GM18505 (cell line): ENCODE data around the gene COL27A1.

Experiments used
- ATAC-seq: cut with Tn5 transposase; IDR thresholded peaks from one replicate; pipeline ENCODE4 v1.9.1; 2021; ENCODE audit not compliant: unreplicated experiment
- POLR2A ChIP-seq: IDR thresholded peaks from 4 replicates; pipeline ENCODE4 v1.6.1; 2011; ENCODE audit warnings: borderline replicate concordance; ENCODE audit not compliant: insufficient read depth, insufficient read length; ENCODE audit errors: extremely low read depth

The COL27A1 gene

DNA sequence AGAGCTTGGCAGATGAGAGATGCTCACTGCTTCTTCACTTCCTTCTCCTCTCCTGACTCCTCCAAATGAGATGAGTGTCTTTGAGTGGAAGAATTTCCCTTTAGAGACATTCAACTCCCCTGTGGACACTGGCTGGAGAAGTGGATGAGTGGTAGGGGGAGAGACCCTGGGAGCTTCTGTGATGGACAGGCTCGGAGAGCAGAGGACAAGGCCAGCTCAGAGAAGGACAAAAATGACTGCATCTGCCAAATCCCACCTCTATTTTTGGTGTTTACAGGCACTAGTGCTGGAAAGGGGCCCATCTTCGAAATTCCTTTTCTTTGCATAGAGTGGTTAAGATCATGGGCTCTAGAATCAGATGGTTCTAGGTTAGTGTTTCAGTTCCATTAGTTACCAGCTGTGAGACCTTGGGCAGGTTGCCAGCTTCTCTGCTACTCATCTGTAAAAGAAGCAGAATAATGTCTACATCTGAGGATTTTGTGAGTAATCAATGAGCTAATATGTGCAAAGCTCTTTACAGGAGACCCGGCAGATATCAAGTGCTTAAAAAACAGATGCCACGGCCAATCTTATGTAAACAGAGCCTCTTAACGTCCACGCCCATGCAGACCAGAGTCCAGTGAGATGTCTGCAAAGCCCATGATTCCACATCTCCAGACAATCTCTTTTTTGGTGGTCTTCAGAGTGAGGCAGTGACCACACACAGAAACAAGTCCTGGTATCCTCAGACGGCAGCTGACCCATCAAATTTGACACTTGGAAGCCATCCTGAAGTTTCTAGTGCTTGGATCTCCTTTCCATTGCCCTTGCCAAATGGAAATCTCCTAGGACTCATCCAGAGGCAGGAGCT lies 13.6 kb upstream of the COL27A1 start:
- no peak for TF ChIP-seq POLR2A

DNA sequence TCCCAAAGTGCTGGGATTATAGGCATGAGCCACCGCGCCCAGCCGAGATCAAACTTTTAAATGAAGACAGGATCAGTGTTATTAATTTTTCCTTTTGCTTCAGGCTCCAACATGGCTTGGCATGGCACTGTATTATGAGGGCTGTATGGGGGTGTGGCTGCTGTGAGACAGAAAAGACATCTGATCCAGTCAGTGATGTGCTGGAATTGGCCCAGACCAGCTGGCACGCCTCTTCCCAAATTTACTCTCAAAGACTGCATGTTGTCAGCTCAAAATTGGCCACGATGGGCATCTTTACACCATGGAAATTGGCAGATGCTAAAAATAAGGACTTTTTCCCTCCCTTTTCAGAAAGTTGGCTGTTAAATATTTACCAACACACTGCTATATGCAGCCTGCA lies 12.1 kb upstream of the COL27A1 start:
- no peak for ATAC-seq
- no peak for TF ChIP-seq POLR2A

More for the DNA sequence above, 13.6 kb upstream of the COL27A1 start:
- no peak for ATAC-seq

DNA sequence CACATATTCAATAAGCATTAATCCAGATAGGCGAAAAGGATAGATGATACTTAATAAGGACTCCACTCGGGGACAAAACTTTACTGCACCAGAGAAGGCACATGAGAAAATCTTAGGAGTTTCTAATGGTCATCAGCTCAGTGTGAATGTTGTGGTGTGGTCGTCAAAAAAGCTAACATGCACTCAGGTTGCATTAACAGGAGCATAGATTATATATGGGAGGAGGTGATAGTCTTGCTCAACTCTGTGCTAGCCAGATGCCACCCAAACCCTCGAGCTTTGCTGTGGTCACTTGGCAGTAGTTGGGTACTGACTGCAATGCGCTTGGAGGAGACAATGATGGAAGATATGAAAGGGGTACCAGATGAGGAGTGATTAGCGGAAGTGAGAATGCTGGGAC lies 8.6 kb upstream of the COL27A1 start:
- TF ChIP-seq POLR2A = no peak
- ATAC-seq = no peak

DNA sequence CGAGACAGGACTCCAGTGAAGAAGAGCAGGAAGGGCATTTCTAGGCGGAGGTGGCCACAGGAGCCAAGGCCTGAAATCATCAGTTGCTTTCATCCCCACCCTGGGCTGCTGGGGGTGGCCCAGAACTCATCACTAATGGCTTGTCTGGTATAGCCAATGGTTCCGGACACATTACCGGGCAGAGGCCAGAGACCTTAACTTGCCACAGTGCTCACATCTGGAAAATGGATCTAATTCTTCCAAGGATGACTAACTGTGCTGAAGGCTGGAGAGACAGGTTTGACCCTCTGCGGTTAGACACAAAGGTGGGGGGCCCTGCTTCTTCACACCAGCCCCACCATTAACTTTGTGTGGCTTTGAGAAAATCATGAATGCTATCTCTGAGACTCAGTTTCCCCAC lies 6.2 kb upstream of the COL27A1 start:
- TF ChIP-seq POLR2A = no peak
- ATAC-seq = no peak

DNA sequence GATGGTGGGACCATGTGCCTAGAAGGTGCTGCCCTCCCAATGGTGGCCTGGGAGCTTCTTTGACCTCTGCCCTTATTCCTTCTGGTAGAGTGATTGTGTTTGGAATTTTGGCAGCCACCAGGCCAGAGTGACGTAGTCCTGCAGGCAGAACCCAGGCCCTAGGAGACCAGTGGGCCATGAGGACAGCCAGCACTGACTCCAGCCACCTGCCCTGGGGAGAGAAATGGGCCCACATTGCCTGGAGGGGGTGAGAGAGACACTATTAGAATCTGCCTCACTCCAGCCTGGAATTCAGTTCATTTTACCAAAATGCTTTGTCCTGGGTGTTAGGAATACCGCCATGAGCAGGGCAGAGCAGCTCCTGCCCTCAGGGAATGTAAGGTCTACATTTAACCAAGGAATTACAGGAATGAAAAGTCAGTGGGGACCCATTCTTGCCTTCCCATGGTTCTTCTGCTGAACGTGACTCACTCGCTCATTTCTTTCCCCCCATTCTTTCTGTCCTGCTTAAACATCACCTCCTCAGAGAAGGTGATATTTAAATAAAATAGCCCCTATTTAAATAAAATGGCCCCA lies 5.5 kb upstream of the COL27A1 start:
- TF ChIP-seq POLR2A = no peak
- ATAC-seq = no peak

DNA sequence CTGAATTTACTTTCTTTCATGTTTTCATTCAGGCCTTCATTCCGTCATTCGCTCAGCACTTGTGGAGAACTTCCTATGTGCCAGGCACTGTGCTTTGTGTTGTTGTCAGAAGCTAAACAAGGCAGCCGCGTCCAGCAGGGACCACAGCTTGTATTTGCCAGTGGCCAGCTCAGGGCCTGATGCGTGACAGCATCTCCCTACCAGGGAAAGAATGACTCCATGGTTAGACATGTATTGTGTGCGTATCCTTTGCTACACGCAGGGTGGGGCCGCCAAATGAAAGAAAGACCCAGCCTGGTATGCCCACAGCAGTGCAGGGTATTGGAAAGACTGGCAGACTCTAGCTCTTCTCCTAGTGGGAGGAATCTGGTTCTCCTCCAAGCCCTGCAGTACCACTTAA lies 4.7 kb upstream of the COL27A1 start:
- TF ChIP-seq POLR2A = no peak
- no peak for ATAC-seq

DNA sequence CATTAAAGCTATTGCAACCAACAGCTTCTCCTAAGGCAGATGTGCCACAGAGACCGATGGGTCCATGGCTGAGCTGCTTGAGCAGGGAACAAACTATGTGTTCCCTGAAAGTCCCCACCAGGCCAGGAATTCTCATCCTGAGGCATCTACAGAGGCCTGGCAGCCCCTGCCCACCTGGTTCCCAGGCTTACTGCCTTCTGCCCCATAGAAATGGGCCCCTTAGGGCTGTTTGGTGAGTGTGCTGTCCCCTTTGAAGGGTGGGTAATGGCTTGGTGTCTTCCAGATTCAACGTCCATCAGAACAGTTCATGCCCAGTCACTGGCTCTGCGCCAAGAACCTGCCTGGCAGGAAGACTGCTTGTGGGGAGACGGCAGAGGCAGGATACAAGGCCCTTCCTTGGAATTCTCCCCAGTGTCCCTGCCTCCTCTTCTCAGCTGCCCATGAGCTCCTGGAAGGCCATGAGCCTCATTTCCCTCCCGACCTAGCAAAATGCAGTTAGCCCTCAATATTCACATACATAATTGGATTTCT lies 3.8 kb upstream of the COL27A1 start:
- ATAC-seq = no peak
- TF ChIP-seq POLR2A = no peak

DNA sequence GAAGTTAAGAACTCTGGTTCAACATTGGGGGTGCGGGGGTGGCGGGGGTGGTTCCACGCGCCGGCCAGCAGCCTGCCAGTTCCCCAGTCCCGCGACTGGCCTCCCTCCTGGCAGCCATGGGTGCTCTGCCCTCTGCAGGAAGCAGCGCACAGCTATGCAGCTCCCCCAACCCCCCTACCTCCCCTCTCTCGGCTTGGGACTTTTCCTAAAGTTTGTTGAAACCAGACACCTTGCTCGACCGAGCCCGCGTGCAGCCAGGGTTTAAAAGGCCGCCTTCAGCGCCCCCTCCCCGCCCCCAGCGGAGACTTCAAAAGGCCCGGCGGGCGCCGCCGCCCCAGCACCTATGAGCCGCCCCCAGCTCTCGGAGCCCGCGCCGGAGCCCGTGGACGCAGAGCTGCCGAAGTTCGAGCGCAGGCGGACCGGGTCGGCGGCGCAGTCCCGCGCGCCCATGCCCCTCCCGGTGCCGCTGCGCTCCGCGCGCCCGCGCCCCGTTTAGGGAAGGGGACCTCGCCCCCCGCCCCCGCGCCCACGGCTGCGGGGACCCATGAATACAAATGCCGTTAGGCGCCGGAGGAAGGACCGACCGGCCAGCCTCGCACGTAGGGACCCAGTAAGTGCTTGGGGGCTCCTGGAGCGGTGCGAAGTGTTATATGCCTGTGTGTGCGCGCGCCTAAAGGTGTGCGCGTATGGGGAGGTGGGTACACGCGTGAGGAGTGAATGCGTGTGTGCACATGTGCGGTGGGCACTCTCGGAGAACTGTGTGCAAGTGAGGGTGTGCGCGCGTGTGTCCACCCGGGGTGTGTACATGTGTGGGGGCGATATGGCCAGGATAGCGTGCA lies 1.4 kb upstream of the COL27A1 start:
- no peak for ATAC-seq
- TF ChIP-seq POLR2A = no peak

DNA sequence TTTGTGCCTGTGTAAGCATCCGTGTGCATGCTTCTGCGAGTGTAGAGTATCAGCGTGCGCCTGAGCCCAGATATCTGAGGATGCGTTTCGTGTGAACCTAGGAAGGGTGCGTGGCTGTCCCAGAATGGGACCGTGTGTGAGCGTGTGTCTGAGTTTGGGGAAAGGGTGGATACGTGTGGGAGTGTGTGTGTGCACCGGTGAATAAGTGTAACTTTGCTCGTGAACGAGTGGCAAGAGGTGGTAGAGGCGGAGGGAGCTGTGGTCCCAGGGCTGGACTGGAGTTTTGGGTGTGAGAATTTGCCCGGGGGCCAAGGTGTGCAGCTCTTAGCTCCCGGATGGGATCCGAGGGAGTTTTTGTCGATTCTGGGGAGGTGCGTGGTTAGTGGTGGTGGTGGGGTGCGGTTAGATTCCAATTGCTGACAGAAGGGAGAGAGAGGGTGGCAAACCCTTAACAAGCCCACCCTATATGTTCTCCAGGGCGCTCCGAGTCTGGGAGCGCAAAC lies 686 bp upstream of the COL27A1 start:
- TF ChIP-seq POLR2A = no peak
- no peak for ATAC-seq

DNA sequence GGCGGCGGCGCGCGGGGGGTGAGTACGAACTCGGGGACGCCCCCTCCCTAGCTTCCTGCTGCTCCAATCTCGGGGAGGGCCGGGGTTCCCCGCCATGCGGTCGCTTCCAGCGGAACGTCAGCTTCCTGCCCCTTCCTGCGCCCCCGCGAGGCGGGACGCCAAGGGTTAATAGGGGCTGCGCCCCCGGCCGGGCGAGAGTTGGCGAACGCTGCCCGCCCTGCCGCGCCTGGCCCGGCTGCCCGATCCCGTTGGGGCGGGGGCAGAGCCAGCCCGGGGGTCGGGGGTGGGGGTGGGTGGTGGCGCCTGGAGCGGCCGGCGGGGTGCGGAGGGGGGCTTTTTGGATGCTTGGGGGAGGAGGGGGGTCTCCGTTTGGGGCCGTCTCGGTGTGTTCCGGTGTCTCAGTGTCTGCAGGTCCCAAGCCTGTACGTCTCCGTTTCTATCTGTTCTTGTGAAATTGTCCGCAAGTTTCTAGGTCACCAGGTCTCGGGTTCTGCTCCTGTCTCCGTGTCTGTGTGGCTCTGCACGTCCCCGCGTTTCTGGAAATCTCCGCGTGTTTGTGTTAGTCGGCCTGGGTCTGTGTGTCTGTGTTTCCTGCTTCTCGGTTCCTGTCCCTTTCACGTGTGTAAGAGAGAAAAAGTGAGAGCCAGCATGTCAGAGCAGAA lies 789 bp downstream of the COL27A1 start:
- ATAC-seq = no peak
- no peak for TF ChIP-seq POLR2A

DNA sequence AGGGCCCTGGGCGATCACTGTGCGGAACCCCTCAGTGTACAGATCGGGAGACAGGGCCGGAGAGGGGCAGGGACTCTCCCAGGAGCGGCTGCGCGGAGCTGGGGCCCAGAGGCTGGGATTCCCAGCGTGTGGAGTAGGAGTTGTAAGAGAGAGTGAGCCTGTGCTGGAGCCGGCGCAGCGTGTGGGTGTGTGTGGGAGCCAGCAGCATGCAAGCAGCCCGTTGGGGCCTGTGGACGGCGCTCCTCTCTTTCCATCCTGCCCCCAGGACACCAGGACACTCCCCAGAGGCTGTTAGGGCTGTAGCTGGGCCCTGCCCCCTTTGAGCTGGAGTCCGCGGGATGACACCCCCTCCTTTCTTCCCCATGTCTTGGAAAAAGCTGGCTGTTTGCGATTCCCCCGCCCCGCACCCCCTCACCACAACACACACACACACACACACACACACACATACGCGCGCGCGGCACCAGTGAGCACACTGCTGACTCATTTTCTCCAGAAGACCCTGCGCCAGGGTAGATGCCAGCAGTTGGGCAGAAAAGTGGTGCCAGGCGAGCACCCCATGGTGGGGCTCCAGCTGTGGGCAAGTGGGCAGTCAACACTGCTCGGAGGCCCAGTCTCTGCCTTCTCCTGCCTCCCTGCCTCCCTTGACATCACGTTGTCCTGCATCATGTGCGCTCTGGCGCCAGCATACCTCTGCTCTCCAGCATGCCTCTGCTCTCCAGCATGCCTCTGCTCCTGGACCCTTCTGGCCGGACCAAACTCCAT lies 1.5 kb downstream of the COL27A1 start:
- no peak for ATAC-seq

More for the DNA sequence above, 1.5 kb downstream of the COL27A1 start:
- TF ChIP-seq POLR2A = no peak
